Stimulated activated CD4-positive, alpha-beta T cell treated with anti-CD3 and anti-CD28 coated beads, Interleukin-15, amount 100 ng/mL, for 1 hour (primary cell): ENCODE data around the gene FHL3.
"Not testable (repeated sequence)": the region's sequence is repeated elsewhere in the genome, so short reads cannot be mapped to it uniquely, and the experiment has no call there.

ENCODE experiments used
- DNase-seq, 2 donors: peaks; one replicate each; pipeline ENCODE4 v3.0.0-alpha.2; 2020; ENCODE audit warnings: low read depth in 1 of 2, low spot score in 1 of 2

Gene FHL3

DNA sequence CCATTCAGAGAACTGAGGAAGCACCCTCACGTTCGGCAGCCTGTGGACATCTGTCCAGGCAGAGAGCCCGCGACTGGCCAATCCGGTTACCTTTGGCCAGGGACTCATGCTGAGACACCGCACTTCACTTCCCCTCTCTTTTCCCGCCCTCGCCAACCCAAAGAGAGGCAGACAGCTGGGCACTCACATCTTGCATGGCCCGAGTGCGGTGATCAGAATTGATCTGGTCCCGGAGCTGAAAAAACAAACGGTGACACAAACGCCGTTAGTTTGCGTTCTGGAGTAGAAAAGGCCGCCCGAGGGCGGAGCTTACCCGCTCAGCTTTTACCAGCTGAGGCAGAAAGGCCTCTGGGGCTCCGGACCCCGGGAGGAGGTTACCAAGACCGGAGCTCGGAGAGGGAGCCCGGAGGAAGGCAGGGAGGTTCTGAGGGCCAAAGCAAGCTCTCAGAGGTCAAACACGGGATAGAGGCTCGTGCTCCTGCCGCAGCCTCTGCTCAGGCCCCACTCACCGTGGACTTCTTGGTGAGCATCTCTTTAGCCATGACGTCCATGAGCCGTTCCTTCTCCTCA lies 15.9 kb downstream of the FHL3 start:
- DNase-seq = no peak

DNA sequence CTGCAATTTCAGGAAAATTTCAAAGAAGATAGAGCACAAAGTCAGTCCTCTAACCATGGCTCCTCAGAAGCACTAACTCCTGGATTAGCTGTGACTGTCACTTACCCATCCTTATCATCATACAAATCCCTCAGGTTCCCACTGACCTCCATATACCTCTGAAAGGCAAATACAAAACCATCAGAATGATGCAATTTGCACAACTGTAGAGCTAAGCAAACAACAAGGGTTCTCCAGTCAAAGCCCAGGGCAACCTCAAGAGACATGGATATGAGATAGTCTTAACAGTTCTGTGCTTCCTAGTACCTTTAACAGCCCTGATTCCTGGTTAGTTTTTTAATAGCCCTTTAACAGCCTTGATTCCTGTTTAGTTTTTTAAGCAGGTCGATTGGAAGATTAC lies 17.6 kb downstream of the FHL3 start:
- DNase-seq = no peak

DNA sequence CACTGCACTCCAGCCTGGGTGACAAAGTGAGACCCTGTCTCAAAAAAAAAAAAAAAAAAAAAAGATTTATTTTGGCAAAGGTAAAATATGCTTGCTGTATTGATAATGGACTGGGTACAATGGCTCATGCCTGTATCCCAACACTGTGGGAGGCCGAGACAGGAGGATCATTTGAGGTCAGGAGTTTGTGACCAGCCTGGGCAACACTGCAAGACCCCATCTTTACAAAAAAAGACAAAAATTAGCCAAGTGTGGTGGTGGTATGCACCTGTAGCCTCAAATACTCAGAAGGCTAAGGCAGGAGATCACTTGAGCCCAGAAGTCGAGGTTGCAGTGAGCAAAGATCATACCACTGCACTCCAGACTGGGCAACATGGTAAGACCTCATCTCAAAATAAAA lies 21.8 kb downstream of the FHL3 start:
- DNase-seq = no peak

DNA sequence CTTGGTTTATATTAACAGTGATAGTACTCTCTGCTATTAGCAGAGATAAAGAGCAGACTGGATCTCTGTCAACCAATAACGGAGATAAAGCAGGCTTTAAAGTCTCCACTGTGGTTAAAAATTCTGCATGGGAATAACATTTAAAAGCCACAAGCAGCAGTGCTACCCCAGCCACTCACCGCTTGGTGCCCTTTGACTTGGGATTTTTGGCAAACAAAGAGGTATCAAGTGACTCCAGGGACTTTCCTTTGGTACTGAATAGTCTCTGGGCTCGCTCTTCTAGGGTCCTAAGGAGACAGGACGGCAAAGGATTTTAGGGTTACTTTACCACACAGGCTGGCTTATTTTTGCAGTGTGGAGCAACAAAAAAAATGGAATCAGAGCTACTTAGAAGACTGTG lies 26.8 kb downstream of the FHL3 start:
- no peak for DNase-seq

DNA sequence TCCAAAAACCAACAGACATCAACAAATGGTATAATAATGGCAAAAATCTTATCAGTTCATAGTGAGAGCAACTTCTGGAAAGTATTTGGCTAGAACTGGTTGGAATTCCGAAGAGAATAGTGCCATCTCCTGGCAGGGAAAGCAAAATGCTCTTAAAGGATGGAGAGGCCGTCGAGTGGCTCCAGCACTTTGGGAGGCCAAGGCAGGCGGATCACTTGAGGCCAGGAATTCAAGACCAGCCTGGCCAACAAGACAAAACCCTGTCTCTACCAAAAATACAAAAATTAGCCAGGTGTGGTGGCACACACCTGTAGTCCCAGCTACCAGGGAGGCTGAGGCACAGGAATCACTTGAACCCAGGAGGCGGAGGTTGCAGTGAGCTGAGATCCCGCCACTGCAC lies 30.2 kb downstream of the FHL3 start:
- DNase-seq = not testable (repeated sequence)

DNA sequence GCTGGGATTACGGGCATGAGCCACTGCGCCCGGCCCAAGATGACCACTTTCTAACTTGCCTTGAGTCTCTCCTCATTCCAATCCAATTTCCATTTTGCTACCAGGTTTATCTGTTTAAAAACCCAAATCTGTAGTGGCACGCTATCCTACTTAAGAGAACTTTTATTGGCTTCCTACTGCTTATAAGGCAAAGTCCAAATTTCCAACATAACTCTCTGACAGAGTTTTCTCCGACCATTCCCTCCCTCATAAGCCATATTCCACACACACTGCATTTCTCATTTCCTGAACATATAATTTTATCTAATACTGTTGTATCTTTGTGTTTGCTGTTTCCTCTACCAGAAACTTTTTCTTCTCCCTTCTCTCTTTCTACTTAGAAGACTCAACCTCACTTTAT lies 30.7 kb downstream of the FHL3 start:
- no peak for DNase-seq

DNA sequence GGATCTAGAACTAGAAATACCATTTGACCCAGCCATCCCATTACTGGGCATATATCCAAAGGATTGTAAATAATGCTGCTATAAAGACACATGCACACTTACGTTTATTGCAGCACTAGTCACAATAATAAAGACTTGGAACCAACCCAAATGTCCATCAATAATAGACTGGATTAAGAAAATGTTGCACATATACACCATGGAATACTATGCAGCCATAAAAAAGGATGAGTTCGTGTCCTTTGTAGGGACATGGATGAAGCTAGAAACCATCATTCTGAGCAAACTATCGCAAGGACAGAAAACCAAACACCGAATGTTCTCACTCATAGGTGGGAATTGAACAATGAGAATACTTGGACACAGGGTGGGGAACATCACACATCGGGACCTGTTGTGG lies 31.6 kb downstream of the FHL3 start:
- DNase-seq = not testable (repeated sequence)

DNA sequence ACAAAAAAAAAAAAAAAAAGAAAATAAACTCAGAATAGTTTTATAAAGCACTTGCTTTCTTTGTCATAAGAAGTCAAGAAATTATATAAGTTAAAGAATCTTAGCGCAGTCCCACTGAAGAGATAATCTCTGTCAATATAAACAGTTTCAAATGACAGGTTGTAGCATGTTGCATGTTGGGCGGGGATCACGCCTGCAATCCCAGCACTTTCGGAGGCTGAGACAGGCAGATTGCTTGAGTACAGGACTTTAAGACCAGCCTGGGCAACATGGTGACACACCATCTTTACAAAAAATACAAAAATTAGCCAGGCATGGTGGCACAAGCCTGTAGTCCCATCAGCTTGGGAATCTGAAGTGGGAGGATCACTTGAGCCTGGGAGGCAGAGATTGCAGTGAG lies 40.0 kb downstream of the FHL3 start:
- DNase-seq = no peak

DNA sequence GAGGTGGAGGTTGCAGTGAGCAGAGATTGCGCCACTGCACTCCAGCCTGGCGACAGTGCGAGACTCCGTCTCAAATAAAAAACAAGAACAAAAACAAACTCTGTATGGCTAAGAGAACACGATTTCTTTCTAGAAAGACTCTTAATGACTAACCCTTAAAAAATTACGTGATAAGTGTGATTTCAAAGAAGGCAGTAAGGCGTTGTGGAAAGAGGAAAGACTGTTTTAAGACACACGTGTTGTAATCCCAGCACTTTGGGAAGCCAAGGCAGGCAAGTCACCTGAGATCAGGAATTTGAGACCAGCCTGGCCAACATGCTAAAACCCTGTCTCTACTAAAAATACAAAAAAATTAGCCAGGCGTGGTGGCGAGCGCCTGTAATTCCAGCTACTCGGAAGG lies 41.2 kb downstream of the FHL3 start:
- not testable (repeated sequence) for DNase-seq

DNA sequence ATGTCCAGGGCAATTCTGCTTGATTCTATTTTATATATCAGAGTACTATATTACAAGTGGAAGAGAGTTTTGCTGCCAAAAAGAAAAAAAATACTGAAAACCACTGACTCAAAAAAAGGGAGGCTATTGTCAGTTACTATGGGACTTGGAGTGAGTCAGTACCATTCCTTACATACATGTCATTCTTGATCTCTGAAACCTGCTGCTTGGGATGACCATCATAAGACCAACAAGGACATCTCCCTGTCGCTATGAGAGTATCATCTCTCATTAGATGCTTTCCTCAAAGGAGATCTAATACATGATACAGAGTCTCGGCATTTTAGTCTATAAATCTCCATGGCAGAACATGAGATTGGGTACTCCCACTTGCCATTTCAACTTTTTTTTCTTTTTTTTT lies 46.6 kb downstream of the FHL3 start:
- DNase-seq = no peak

DNA sequence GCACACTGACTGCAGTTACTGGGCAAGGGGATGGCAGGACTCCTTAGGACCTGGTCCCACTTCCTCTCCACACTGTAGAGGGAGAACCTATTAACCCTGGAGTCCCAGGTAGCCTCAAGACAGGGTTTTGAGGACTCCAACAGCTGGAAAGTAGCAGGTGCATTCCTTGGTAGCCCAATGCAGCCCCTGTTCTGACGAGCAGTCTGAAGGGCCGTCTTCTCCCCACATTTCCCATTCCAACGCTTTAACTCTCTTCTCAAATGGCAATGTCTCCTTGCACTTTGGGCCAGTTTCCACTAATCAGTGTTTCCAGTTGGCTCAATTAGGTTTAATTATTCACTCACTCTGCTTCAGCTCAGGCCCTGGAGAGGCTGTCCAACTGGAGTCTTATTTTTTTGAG lies 49.6 kb downstream of the FHL3 start:
- no peak for DNase-seq

DNA sequence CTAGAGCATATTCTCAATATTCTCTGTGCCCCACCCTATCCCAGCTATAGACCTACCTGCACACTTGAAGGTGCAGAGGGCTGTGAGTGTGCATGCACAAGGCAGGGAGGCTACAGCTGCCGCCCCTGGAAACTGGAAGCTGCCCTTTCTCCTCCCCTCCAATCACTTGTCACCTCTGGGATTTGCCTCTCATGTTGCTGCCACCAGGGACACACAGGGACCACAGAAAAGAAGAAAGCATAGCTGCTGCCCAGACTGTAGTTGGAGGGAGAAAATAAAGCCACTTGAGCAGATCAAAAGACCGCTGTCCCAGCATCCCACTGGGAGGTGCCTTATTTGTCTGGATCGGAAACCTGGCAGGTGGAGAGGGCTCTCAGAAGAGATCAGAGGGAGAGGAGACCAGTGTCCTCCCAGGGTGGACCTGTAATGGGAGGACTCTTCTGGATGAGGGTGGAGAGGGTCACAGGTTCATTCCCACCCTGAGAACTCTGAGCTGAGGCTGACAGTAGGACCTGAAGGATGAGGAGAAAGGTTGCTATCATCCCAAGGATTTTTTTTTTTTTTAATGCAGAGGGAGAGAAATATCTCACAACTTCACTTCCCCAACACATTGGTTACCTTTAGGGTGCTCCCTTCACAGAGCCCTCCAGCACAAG lies 50.9 kb downstream of the FHL3 start:
- DNase-seq = no peak

DNA sequence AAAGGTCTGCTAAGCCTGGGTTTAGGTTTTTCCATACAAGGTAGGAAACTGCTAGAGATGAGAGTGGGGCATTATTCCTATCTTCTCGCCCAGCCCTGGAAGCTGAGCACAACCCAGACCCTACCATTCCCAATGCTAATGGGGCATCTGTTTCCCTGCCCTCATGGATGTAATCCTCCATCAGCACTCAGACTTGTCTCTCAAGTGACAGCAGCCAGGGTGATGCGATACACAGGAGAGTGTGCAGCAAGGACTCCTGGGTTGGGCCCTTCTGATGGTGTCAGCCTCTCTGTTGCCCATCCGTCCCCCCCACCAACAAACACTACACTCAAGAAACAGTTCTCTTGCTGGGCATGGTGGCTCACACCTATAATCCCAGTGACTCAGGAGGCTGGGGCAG lies 52.6 kb downstream of the FHL3 start:
- no peak for DNase-seq

DNA sequence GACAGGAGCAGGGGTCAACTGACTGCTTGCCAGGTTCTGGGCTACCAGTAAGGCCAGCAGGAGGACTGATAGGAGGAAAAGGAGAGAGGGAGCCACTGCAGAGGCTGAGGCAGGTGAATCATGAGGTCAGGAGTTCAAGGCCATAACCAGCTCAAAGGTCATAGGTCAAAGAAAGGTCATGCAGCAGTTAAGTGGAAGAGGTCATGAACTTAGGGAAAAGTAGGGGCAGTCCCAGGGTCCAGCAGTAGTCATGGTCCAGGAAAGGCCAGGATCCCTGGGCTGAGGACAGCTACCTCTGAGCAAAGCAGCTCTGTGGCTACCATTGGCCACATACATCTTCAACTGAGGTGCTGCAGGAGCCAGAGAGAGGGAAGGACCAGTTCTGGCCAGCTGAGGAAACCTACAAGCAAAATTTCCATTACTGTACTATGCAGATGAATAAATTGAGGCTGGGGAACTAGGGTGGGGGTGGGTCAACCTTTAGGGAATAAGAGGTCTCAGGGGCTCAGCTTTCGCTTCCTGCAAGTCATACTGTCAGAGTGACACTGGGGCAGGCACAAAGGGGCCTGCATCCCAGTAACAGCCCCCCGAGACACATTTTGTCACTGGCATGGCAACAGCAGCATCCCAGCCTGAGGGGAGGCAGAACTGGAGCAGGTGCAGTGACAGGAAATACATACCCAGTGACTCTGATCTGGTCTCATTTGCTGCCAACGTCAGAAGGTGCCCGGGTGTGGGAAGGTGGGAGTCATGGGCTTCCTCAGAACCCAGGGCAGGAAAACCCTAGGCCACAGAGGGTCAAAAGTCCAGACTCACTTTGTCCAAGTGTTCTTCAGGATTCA lies 53.3 kb downstream of the FHL3 start:
- DNase-seq = no peak

DNA sequence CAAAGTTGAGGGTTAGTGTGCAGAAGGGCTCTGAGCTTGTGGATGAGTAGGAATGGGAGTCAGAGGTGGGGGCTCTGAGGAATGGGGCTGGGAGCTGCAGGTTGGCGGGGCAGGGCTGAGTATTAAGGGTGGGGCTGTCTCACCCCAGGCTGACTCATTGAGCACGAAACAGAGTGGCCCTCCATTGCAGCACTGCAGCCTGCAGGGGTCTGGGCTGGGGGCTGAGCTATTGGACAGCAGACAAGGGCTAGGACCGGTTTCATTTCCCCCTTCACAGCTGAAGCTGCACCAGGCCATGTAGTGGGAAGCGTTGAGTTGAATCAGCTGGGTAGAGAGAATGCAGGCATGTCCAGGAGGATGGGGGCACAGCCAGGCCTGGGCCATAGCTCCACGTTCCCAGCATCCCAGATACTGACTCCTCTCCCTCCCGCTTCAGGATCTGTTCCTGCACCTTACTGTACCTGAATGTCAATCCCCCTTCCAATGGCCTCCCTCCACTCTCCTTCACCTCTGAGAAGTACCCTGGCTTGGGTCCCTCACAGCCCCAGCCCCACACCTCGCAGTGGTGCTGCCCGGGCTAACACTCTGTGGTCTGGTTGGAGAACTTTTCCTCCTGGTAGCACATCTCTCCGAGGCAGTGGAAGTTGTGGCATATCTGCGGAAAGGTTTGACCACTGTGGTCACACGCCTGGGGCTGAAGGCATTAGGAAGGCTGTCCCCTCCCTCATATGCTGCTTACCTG lies 54.1 kb downstream of the FHL3 start:
- DNase-seq = no peak

DNA sequence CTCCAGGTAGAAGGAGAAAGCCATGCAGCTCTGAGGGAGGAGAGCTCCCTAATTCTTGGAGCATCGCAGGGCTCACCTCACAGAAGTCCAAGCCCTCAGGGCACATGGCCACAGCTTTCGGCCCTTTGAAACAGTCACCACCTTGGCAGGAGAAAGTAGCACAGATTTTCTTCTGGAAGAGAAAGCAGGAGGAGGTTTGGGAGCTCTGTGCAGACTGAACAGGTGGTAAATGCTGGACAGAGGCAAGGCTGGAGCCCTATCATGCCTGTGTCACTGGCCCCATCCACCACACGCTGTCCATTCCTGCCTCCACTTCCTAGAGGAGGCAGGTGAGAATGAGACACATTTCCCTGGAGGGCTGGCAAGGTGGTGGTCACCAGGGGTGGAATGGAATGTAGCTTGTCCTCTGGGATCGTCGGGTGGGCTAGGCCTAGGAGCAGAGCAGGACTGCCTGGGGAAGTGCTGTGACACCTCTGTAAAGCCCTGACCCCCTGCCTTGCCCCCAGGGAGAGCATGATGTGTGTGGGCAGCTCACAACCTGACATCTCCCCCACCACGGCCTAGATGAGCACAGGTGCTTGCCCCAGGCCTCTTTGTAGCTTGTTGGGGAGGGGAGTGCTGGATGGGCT lies 55.7 kb downstream of the FHL3 start:
- DNase-seq = no peak

DNA sequence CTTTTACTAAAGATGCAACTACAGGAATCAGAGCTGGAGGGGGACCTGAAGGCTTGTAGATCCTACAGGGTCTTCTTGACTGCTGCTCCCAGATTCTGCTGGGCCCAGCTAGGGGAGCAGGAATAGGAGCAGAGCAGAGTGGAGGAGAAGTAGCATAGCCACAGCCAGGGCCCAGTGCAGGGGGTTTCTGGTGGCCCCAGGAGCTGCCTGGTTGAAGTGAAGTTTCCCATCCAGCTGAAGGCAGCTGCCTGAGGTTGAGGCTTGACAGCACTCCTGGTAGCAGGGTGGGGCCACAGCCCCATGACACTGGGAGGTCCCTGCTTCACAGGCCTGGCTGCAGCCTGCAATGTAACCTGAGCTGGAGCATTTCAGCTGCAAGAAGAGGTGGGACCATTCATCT lies 56.5 kb downstream of the FHL3 start:
- no peak for DNase-seq

DNA sequence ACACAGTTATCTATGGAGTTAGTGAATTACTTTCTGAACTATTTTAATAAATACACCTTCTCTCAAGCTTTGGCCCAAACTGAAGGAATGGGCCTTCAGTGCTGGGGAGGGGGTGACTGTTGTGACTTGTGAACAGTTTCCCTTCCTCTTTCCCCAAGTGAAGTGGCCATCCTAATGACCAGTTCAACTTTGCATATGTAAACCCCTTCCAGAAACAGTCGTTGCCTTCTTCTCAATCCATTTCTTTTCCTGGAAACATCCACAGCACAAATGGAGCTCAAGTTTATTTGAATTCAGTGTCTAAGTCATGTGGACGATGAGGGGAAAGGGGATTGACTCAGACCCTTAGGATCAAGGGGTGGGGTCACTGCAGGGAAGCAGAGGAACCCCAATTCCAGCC lies 57.1 kb downstream of the FHL3 start:
- no peak for DNase-seq

DNA sequence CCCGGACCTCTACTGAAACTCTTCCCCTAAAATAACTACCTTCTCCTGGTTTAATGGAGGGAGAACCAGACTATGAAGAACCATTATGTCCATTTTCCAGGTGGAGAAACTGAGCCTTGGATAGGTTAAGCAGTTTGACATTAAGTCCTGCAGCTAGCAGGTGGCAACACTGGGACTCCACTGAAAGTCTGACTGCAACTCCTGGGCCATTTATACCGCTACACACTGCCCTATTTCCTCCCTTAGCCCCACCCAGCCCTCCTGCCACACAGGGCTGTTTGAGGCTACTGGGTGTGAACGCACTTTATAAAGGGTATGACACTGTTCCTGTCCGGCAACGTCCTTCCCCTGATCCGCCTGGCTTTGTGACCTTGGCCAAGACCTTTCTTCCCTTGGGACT lies 58.0 kb downstream of the FHL3 start:
- DNase-seq = no peak
